ENCODE results near the gene FEN1. TPM values are rescaled to one million over a fixed set of nuclear protein-coding genes. Genes with fewer than 3 reads are reported as not detected.
A peak's percentile ranks its signal among the peaks of the same experiment; 100 is the strongest.

FEN1 gene
- total RNA-seq, 1 donor from 2014 or later = 44.6 TPM

DNA sequence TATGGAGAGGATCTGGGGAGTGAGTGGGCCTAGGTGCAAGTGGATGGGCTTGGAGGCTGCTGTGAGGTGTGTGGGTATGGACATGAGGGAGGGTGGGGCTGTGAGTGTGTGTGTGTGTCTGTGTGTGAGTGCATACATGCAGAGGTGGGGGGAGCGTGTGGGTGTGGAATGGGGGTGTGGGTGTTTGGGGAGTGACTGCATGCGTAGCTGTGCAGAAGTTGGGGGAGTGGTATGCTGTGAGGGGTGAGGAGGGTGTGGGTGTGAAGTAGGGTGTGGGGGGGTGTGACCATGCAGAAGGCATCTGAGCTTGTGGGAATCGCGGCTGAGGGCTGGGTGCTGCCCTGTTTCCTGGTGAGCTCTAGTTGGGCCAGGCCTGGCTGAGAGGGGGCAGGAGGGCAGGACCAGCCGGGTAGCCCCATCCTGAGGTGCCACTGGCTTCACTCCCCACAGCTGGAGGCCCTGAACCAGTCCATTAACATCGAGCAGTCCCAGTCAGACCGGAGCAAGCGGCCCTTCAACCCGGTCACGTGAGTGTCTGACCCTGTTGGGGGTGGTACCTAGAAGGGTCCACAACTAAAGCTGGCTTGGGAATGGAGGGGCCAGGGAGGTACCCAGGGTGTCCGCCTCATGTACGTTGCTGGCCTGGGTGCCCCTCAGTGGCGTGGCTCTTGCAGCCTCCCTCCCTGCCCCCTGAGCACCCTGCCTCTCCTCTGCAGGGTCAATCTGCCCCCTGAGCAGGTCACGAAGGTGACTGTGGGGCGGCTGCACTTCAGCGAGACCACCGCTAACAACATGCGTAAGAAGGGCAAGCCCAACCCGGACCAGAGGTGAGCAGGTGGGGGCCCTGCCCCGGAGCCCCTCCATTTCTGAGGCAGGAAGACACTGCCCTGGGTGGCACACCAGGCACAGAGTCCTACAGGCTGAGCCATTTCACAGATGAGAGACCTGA, 16.8 kb upstream of the FEN1 start:
- Mint-ChIP-seq H3K9me3 (no peaks in the 10 kb centered on the region), H3K27ac (peak overlapping the region; percentile 36), H3K4me3 (no peak overlapping the region), H3K36me3 (peaks cover 6% of the 10 kb centered on the region), H3K4me1 (ENCODE audit: unreplicated experiment) (peaks cover 25% of the 10 kb centered on the region), H3K27me3 (no peaks in the 10 kb centered on the region)
- DNase-seq (ENCODE audit: extremely low spot score, unreplicated experiment) = no peak
- TF ChIP-seq CTCF (conservative IDR thresholded peaks at IDR 0.05) = no peak

DNA sequence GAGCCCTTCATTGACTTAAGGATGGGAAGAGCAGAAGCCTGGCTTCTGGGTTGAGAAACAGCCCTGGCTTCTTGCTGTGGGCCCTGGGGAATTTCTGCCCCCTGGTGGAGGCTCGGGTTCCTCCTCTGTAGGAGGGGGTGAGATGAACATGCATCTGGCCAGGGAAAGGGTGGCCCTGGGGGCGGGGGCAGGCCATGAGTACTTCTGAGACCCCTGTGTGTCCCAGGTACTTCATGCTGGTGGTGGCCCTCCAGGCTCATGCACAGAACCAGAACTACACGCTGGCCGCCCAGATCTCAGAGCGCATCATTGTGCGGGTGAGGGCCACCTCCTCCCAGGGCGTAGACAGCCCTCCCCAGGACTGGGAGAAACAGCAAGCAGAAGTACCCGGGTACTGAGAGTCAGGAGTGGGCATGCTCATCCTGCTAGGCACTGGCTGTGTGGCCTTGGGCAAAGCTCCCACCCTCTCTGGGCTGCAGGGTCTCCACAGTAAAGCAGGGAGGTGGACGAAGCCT, 16.1 kb upstream of the FEN1 start:
- H3K4me3 Mint-ChIP-seq = no peak overlapping the region
- peaks cover 21% of the 10 kb centered on the region for H3K4me1 Mint-ChIP-seq (ENCODE audit: unreplicated experiment)
- TF ChIP-seq CTCF (conservative IDR thresholded peaks at IDR 0.05) = peak; percentile 76
- no peak for DNase-seq (ENCODE audit: extremely low spot score, unreplicated experiment)
- no peaks in the 10 kb centered on the region for H3K9me3 Mint-ChIP-seq
- H3K27ac Mint-ChIP-seq = no peak overlapping the region
- H3K36me3 Mint-ChIP-seq = peaks cover 6% of the 10 kb centered on the region
- H3K27me3 Mint-ChIP-seq = no peaks in the 10 kb centered on the region

GRCh38 chr11:61777234-61778090, 15.2 kb upstream of the FEN1 start:
- no peak overlapping the region for H3K4me3 Mint-ChIP-seq

GRCh38 chr11:61778357-61778886, 14.3 kb upstream of the FEN1 start:
- no peak for DNase-seq (ENCODE audit: extremely low spot score, unreplicated experiment)
- H3K4me3 Mint-ChIP-seq = no peak overlapping the region
- no peak for TF ChIP-seq CTCF (conservative IDR thresholded peaks at IDR 0.05)
- peaks cover 6% of the 10 kb centered on the region for H3K36me3 Mint-ChIP-seq
- peaks cover 18% of the 10 kb centered on the region for H3K4me1 Mint-ChIP-seq (ENCODE audit: unreplicated experiment)
- H3K27me3 Mint-ChIP-seq = no peaks in the 10 kb centered on the region
- no peak overlapping the region for H3K27ac Mint-ChIP-seq
- H3K9me3 Mint-ChIP-seq = no peaks in the 10 kb centered on the region

More at GRCh38 chr11:61777234-61778090, 15.2 kb upstream of the FEN1 start:
- Mint-ChIP-seq H3K36me3 (peaks cover 6% of the 10 kb centered on the region), H3K4me1 (ENCODE audit: unreplicated experiment) (peaks cover 18% of the 10 kb centered on the region), H3K27me3 (no peaks in the 10 kb centered on the region), H3K9me3 (no peaks in the 10 kb centered on the region), H3K27ac (no peak overlapping the region)
- TF ChIP-seq CTCF (conservative IDR thresholded peaks at IDR 0.05) = no peak
- DNase-seq (ENCODE audit: extremely low spot score, unreplicated experiment) = no peak

GRCh38 chr11:61778920-61779650, 13.6 kb upstream of the FEN1 start:
- no peak overlapping the region for H3K27ac Mint-ChIP-seq
- H3K27me3 Mint-ChIP-seq = no peaks in the 10 kb centered on the region
- no peak for TF ChIP-seq CTCF (conservative IDR thresholded peaks at IDR 0.05)
- no peak overlapping the region for H3K4me3 Mint-ChIP-seq
- H3K9me3 Mint-ChIP-seq = no peaks in the 10 kb centered on the region
- H3K4me1 Mint-ChIP-seq (ENCODE audit: unreplicated experiment) = peaks cover 18% of the 10 kb centered on the region
- H3K36me3 Mint-ChIP-seq = peaks cover 6% of the 10 kb centered on the region
- DNase-seq (ENCODE audit: extremely low spot score, unreplicated experiment) = no peak
